Measurements from ENCODE around the gene MED23.

The MED23 gene

GRCh38 chr6:131524695-131525336 is 103.2 kb downstream of the MED23 start:
- TF ChIP-seq ZNF8 (CRISPR knock-in tag; IDR thresholded peaks at IDR 0.05) (no peak), TOX (CRISPR knock-in tag; IDR thresholded peaks at IDR 0.05; ENCODE audit: borderline replicate concordance) (no peak), PATZ1 (CRISPR knock-in tag; IDR thresholded peaks at IDR 0.05; ENCODE audit: borderline replicate concordance) (no peak), BACH2 (CRISPR knock-in tag; IDR thresholded peaks at IDR 0.05; ENCODE audit: borderline replicate concordance) (no peak), ZC3H10 (CRISPR knock-in tag; IDR thresholded peaks at IDR 0.05) (no peak), OSR1 (CRISPR knock-in tag; IDR thresholded peaks at IDR 0.05) (no peak), TCF4 (CRISPR knock-in tag; IDR thresholded peaks at IDR 0.05; ENCODE audit: borderline replicate concordance) (no peak), ZNF565 (CRISPR knock-in tag; conservative IDR thresholded peaks at IDR 0.05; ENCODE audit: low read depth) (no peak), GLIS3 (CRISPR knock-in tag; IDR thresholded peaks at IDR 0.05) (no peak), RARB (CRISPR knock-in tag; IDR thresholded peaks at IDR 0.05) (no peak), ZFP3 (CRISPR knock-in tag; IDR thresholded peaks at IDR 0.05) (no peak), PPARA (CRISPR knock-in tag; IDR thresholded peaks at IDR 0.05; ENCODE audit: borderline replicate concordance) (no peak), CSDC2 (CRISPR knock-in tag; IDR thresholded peaks at IDR 0.05) (no peak), ISL1 (CRISPR knock-in tag; IDR thresholded peaks at IDR 0.05) (no peak)
- TF ChIP-seq, protein P1, sequence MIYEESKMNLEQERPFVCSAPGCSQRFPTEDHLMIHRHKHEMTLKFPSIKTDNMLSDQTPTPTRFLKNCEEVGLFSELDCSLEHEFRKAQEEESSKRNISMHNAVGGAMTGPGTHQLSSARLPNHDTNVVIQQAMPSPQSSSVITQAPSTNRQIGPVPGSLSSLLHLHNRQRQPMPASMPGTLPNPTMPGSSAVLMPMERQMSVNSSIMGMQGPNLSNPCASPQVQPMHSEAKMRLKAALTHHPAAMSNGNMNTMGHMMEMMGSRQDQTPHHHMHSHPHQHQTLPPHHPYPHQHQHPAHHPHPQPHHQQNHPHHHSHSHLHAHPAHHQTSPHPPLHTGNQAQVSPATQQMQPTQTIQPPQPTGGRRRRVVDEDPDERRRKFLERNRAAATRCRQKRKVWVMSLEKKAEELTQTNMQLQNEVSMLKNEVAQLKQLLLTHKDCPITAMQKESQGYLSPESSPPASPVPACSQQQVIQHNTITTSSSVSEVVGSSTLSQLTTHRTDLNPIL (CRISPR knock-in tag; IDR thresholded peaks at IDR 0.05; ENCODE audit: low read depth), result no peak

GRCh38 chr6:131523988-131524673 is 103.9 kb downstream of the MED23 start:
- no peak for ATAC-seq
- TF ChIP-seq PATZ1 (CRISPR knock-in tag; IDR thresholded peaks at IDR 0.05; ENCODE audit: borderline replicate concordance) (no peak), ZNF565 (CRISPR knock-in tag; conservative IDR thresholded peaks at IDR 0.05; ENCODE audit: low read depth) (no peak)

More at GRCh38 chr6:131524695-131525336, 103.2 kb downstream of the MED23 start:
- ATAC-seq, result no peak
